Fibroblast of lung (primary cell): ENCODE measurements around the gene MECR. TPM values are rescaled to one million over a fixed set of nuclear protein-coding genes. Genes with fewer than 3 reads are reported as not detected.

Experiments used
- DNase-seq, 2 donors: peaks; one replicate each; pipeline versions ENCODE4 v3.0.0 to v3.0.0-alpha.2; 2010; ENCODE audit warnings: low read depth in 2 of 2
- H2AFZ ChIP-seq: 2 replicates; pipeline ENCODE4 v1.5.1; 2012; ENCODE audit warnings: low read length, control low read depth, inconsistent platforms
- H3K27ac ChIP-seq: 2 replicates; pipeline ENCODE4 v1.5.1; 2011; ENCODE audit warnings: low read length, control low read depth; ENCODE audit not compliant: insufficient read depth
- H3K27me3 ChIP-seq: 2 replicates; pipeline ENCODE4 v1.5.1; 2011; ENCODE audit warnings: mild to moderate bottlenecking, low read length; ENCODE audit not compliant: control insufficient read depth, insufficient read depth
- H3K36me3 ChIP-seq: 2 replicates; pipeline ENCODE4 v1.5.1; 2011; ENCODE audit warnings: low read length; ENCODE audit not compliant: control insufficient read depth, insufficient read depth
- H3K4me1 ChIP-seq: 2 replicates; pipeline ENCODE4 v1.5.1; 2011; ENCODE audit warnings: low read length; ENCODE audit not compliant: control insufficient read depth, insufficient read depth; ENCODE audit errors: extremely low read depth
- H3K4me2 ChIP-seq: 2 replicates; pipeline ENCODE4 v1.5.1; 2011; ENCODE audit warnings: low read length, control low read depth; ENCODE audit not compliant: insufficient read depth; ENCODE audit errors: extremely low read depth
- H3K4me3 ChIP-seq, 4 experiments: fragments of 200-600 bp in 1 of 4; sonication (generic) in 1 of 4; replicated peaks in 1 of 4; 2 replicates each; pipeline ENCODE4 v1.5.1; 2011 to 2016; ENCODE audit warnings: low read length in 4 of 4, low read depth in 3 of 4, mild to moderate bottlenecking in 3 of 4, control low read depth in 2 of 4, inconsistent platforms in 1 of 4, mixed read lengths in 1 of 4; ENCODE audit not compliant: insufficient read depth in 1 of 4; ENCODE audit errors: control extremely low read depth in 1 of 4
- H3K79me2 ChIP-seq: 2 replicates; pipeline ENCODE4 v1.5.1; 2012; ENCODE audit warnings: mild to moderate bottlenecking, low read length, inconsistent platforms; ENCODE audit not compliant: control insufficient read depth, insufficient read depth
- H3K9ac ChIP-seq: 2 replicates; pipeline ENCODE4 v1.5.1; 2011; ENCODE audit warnings: mild to moderate bottlenecking, low read length, control low read depth; ENCODE audit not compliant: insufficient read depth
- H3K9me3 ChIP-seq: 2 replicates; pipeline ENCODE4 v1.5.1; 2012; ENCODE audit warnings: low read depth, low read length; ENCODE audit not compliant: control insufficient read depth, insufficient read depth
- H4K20me1 ChIP-seq: 2 replicates; pipeline ENCODE4 v1.5.1; 2011; ENCODE audit warnings: low read length; ENCODE audit not compliant: control insufficient read depth, insufficient read depth; ENCODE audit errors: extremely low read depth
- CTCF ChIP-seq, 2 donors: IDR thresholded peaks in 1 of 2; conservative IDR thresholded peaks in 1 of 2; 1 replicate in 1 of 2; 2 replicates in 1 of 2; pipeline ENCODE4 v1.5.1; 2011 to 2012; ENCODE audit warnings: low read length in 2 of 2, control low read depth in 1 of 2, inconsistent platforms in 1 of 2, low read depth in 1 of 2, mild to moderate bottlenecking in 1 of 2
- EZH2 ChIP-seq: IDR thresholded peaks from 2 replicates; pipeline ENCODE4 v1.5.1; 2012; ENCODE audit warnings: low read length, control low read depth, mild to moderate bottlenecking; ENCODE audit errors: missing control alignments
- polyA plus RNA-seq, 2 donors: library from polyadenylated mRNA; depleted of rRNA in 1 of 2; stranded (reverse) in 1 of 2; unstranded in 1 of 2; fragments of >200 nt; gene quantifications; 2 replicates each; pipeline ENCODE4 v1.2.1, GENCODE V29; 2011 to 2012; ENCODE audit warnings: missing spikeins in 1 of 2
- total RNA-seq: library from RNA; depleted of rRNA; stranded (reverse); fragments of >200 nt; gene quantifications from 2 replicates; pipeline ENCODE4 v1.2.1, GENCODE V29; 2014

The MECR gene
- total and polyA plus RNA-seq, 2 donors (not counting 1 experiment from before 2014, with no cell fraction given): 17.5 to 19.8 TPM

GRCh38 chr1:29230204-29230552 lies 556 bp downstream of the MECR start:
- Histone ChIP-seq H3K9ac (peak overlapping the region; percentile 86), H3K36me3 (no peaks in the 10 kb centered on the region), H4K20me1 (no peaks in the 10 kb centered on the region), H3K79me2 (peaks cover 7% of the 10 kb centered on the region), H3K27ac (peak overlapping the region; percentile 82), H2AFZ (peak overlapping the region; percentile 84), H3K27me3 (peaks cover 3% of the 10 kb centered on the region), H3K4me1 (no peaks in the 10 kb centered on the region), H3K9me3 (no peaks in the 10 kb centered on the region), H3K4me3 (peak overlapping the region; percentile 80 to 93 (median 87)), H3K4me2 (peak overlapping the region; percentile 77)
- no peak for TF ChIP-seq EZH2
- no peak for TF ChIP-seq CTCF (conservative IDR thresholded peaks at IDR 0.05 in 1 of 2, IDR thresholded peaks at IDR 0.05 in 1 of 2; ENCODE audit: low read depth in 1 of 2, low read length in 2 of 2)
- DNase-seq: no peak

GRCh38 chr1:29227511-29227910 lies 3.2 kb downstream of the MECR start:
- Histone ChIP-seq H3K9me3 (no peaks in the 10 kb centered on the region), H2AFZ (no peak overlapping the region), H3K4me2 (no peak overlapping the region), H3K4me1 (no peaks in the 10 kb centered on the region), H3K9ac (no peak overlapping the region), H3K36me3 (no peaks in the 10 kb centered on the region), H3K27ac (no peak overlapping the region), H3K79me2 (peaks cover 7% of the 10 kb centered on the region), H3K27me3 (no peaks in the 10 kb centered on the region), H3K4me3 (no peak overlapping the region), H4K20me1 (no peaks in the 10 kb centered on the region)
- no peak for DNase-seq
- TF ChIP-seq CTCF (conservative IDR thresholded peaks at IDR 0.05 in 1 of 2, IDR thresholded peaks at IDR 0.05 in 1 of 2; ENCODE audit: low read depth in 1 of 2, low read length in 2 of 2) (no peak), EZH2 (no peak)

GRCh38 chr1:29225361-29225760 lies 5.4 kb downstream of the MECR start:
- no peaks in the 10 kb centered on the region for H3K4me1 ChIP-seq

More at GRCh38 chr1:29225361-29225760, 5.4 kb downstream of the MECR start:
- no peaks in the 10 kb centered on the region for H4K20me1 ChIP-seq
- no peaks in the 10 kb centered on the region for H3K9me3 ChIP-seq
- H3K4me3 ChIP-seq: no peak overlapping the region
- no peak for DNase-seq
- H3K27ac ChIP-seq: no peak overlapping the region
- H3K79me2 ChIP-seq: peaks cover 4% of the 10 kb centered on the region
- H3K36me3 ChIP-seq: no peaks in the 10 kb centered on the region
- H3K9ac ChIP-seq: no peak overlapping the region
- H3K4me2 ChIP-seq: no peak overlapping the region
- no peak overlapping the region for H2AFZ ChIP-seq
- no peak for TF ChIP-seq CTCF (conservative IDR thresholded peaks at IDR 0.05 in 1 of 2, IDR thresholded peaks at IDR 0.05 in 1 of 2; ENCODE audit: low read depth in 1 of 2, low read length in 2 of 2)
- no peak for TF ChIP-seq EZH2
- no peaks in the 10 kb centered on the region for H3K27me3 ChIP-seq
